ENCODE data around the gene INSC. TPM values are rescaled to one million over a fixed set of nuclear protein-coding genes. Genes with fewer than 3 reads are reported as not detected.

INSC gene
- total RNA-seq, 1 experiment from 2014 or later, result not detected

- H4K20me1 ChIP-seq (ENCODE audit: low read length), result no peaks in the 10 kb centered on the region
- peaks cover 7% of the 10 kb centered on the region; the same call in 1 of the 2 replicates for H3K4me1 ChIP-seq (ENCODE audit: insufficient read depth, low read length)
- no peak overlapping the region for H2AFZ ChIP-seq (ENCODE audit: low read length)
- H3K27me3 ChIP-seq (ENCODE audit: low read length), result no peaks in the 10 kb centered on the region
- H3K9me2 ChIP-seq (replicated peaks; ENCODE audit: low read length), result no peaks in the 10 kb centered on the region
- no TSS peak for BruUV-seq (replicated peaks)
- ATAC-seq (no peak), DNase-seq (no peak)
- H3K9me3 ChIP-seq (ENCODE audit: low read length), result no peaks in the 10 kb centered on the region
- no peak overlapping the region for H3K4me3 ChIP-seq (ENCODE audit: low read length)
- H3K9ac ChIP-seq (ENCODE audit: low read length), result no peak overlapping the region
- H3K27ac ChIP-seq (ENCODE audit: low read length), result no peak overlapping the region
- no peaks in the 10 kb centered on the region for H3K79me2 ChIP-seq (ENCODE audit: low read length)
- no peaks in the 10 kb centered on the region for H3F3A ChIP-seq (ENCODE audit: low read length, unreplicated experiment)
- no peak overlapping the region for H3K4me2 ChIP-seq (ENCODE audit: low read length)
- H3K36me3 ChIP-seq (ENCODE audit: low read depth, low read length), result no peaks in the 10 kb centered on the region
- intact Hi-C loops (cut with micrococcal nuclease), result no loop called here
- TF ChIP-seq EZH2phosphoT487 (IDR thresholded peaks at IDR 0.05; ENCODE audit: borderline replicate concordance, low read length) (no peak), EZH2 (IDR thresholded peaks at IDR 0.05; ENCODE audit: low read length, unreplicated experiment) (no peak)
- TF ChIP-seq, protein P1, sequence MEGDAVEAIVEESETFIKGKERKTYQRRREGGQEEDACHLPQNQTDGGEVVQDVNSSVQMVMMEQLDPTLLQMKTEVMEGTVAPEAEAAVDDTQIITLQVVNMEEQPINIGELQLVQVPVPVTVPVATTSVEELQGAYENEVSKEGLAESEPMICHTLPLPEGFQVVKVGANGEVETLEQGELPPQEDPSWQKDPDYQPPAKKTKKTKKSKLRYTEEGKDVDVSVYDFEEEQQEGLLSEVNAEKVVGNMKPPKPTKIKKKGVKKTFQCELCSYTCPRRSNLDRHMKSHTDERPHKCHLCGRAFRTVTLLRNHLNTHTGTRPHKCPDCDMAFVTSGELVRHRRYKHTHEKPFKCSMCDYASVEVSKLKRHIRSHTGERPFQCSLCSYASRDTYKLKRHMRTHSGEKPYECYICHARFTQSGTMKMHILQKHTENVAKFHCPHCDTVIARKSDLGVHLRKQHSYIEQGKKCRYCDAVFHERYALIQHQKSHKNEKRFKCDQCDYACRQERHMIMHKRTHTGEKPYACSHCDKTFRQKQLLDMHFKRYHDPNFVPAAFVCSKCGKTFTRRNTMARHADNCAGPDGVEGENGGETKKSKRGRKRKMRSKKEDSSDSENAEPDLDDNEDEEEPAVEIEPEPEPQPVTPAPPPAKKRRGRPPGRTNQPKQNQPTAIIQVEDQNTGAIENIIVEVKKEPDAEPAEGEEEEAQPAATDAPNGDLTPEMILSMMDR (conservative IDR thresholded peaks at IDR 0.05; ENCODE audit: low read depth, low read length), result no peak
- ChIA-PET CTCF (no interaction called here), POLR2A (ENCODE audit: unreplicated experiment) (no interaction called here)
Measured at GRCh38 chr11:15112131-15112541, 2.6 kb upstream of the INSC start.

DNA sequence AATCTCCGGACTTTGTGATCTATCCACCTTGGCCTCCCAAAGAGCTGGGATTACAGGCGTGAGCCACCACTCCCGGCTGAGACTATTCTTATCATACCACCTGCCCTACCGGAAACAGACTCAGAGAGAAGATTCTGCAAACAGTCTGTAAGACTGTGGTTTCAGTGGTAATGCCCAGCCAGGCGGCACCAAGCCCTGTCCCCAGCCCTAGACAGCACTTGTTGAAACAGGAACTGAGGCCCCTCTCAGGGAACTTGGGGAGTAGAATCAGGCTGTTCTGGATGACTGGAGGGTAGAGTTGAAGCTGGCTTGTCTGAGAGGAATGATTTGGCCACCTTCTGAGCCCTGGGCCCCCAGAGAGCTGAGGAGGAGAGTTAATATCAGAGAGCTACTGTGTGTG, 1.3 kb upstream of the INSC start:
- intact Hi-C loops (cut with micrococcal nuclease), result no loop called here
- Histone ChIP-seq H3K9me2 (replicated peaks; ENCODE audit: low read length) (no peaks in the 10 kb centered on the region), H3K27ac (ENCODE audit: low read length) (no peak overlapping the region), H3K9ac (ENCODE audit: low read length) (no peak overlapping the region), H3K4me3 (ENCODE audit: low read length) (no peak overlapping the region), H2AFZ (ENCODE audit: low read length) (no peak overlapping the region), H3K79me2 (ENCODE audit: low read length) (no peaks in the 10 kb centered on the region), H3F3A (ENCODE audit: low read length, unreplicated experiment) (no peaks in the 10 kb centered on the region), H4K20me1 (ENCODE audit: low read length) (no peaks in the 10 kb centered on the region), H3K36me3 (ENCODE audit: low read depth, low read length) (no peaks in the 10 kb centered on the region), H3K9me3 (ENCODE audit: low read length) (no peaks in the 10 kb centered on the region), H3K27me3 (ENCODE audit: low read length) (no peaks in the 10 kb centered on the region), H3K4me1 (ENCODE audit: insufficient read depth, low read length) (no peaks in the 10 kb centered on the region), H3K4me2 (ENCODE audit: low read length) (no peak overlapping the region)
- DNase-seq, result no peak
- ChIA-PET CTCF (no interaction called here), POLR2A (ENCODE audit: unreplicated experiment) (no interaction called here)
- ATAC-seq, result no peak
- BruUV-seq (replicated peaks), result no TSS peak
- TF ChIP-seq EZH2phosphoT487 (IDR thresholded peaks at IDR 0.05; ENCODE audit: borderline replicate concordance, low read length) (no peak), EZH2 (IDR thresholded peaks at IDR 0.05; ENCODE audit: low read length, unreplicated experiment) (no peak)
- TF ChIP-seq, protein P1 (conservative IDR thresholded peaks at IDR 0.05; ENCODE audit: low read depth, low read length), result no peak

- H3K27ac ChIP-seq (ENCODE audit: low read length), result no peak overlapping the region
- no peaks in the 10 kb centered on the region for H3K27me3 ChIP-seq (ENCODE audit: low read length)
- no peaks in the 10 kb centered on the region for H3K79me2 ChIP-seq (ENCODE audit: low read length)
- CTCF ChIA-PET, result no interaction called here
- DNase-seq (no peak), ATAC-seq (no peak)
- no peak overlapping the region for H2AFZ ChIP-seq (ENCODE audit: low read length)
- H3K9me2 ChIP-seq (replicated peaks; ENCODE audit: low read length), result no peaks in the 10 kb centered on the region
- H4K20me1 ChIP-seq (ENCODE audit: low read length), result no peaks in the 10 kb centered on the region
- no peak overlapping the region for H3K9ac ChIP-seq (ENCODE audit: low read length)
- BruUV-seq (replicated peaks), result no TSS peak
- intact Hi-C loops (cut with micrococcal nuclease), result no loop called here
- TF ChIP-seq EZH2 (IDR thresholded peaks at IDR 0.05; ENCODE audit: low read length, unreplicated experiment) (no peak), EZH2phosphoT487 (IDR thresholded peaks at IDR 0.05; ENCODE audit: borderline replicate concordance, low read length) (no peak)
- TF ChIP-seq, protein P1 (conservative IDR thresholded peaks at IDR 0.05; ENCODE audit: low read depth, low read length), result no peak
- H3K4me3 ChIP-seq (ENCODE audit: low read length), result no peak overlapping the region
- POLR2A ChIA-PET (ENCODE audit: unreplicated experiment), result no interaction called here
- no peaks in the 10 kb centered on the region for H3K9me3 ChIP-seq (ENCODE audit: low read length)
- H3K4me2 ChIP-seq (ENCODE audit: low read length), result no peak overlapping the region
- H3K4me1 ChIP-seq (ENCODE audit: insufficient read depth, low read length), result no peaks in the 10 kb centered on the region
- no peaks in the 10 kb centered on the region for H3K36me3 ChIP-seq (ENCODE audit: low read depth, low read length)
- H3F3A ChIP-seq (ENCODE audit: low read length, unreplicated experiment), result no peaks in the 10 kb centered on the region
Measured at GRCh38 chr11:15115686-15116085, 963 bp downstream of the INSC start.
